ENCODE measurements around the gene ADCY2.

- no peak for TF ChIP-seq CTCF (IDR thresholded peaks at IDR 0.05)
- TF ChIP-seq POLR2AphosphoS5 (IDR thresholded peaks at IDR 0.05), result no peak
- TF ChIP-seq POLR2A (IDR thresholded peaks at IDR 0.05), result no peak
These were observed 477.3 kb downstream of the ADCY2 start for GRCh38 chr5:7873216-7873615.
